MG63 (cell line): ENCODE measurements around the gene P4HA2. TPM values are rescaled to one million over a fixed set of nuclear protein-coding genes. Genes with fewer than 3 reads are reported as not detected.
"Not testable (repeated sequence)": the region's sequence is repeated elsewhere in the genome, so short reads cannot be mapped to it uniquely, and the experiment has no call there.

Source experiments
- DNase-seq: peaks from one replicate; pipeline ENCODE4 v3.0.0-alpha.2; 2020
- H3K27me3 ChIP-seq: fragments of 250-450 bp; sonication (Bioruptor Pico); 2 replicates; pipeline ENCODE4 v1.5.1; 2020; ENCODE audit warnings: mild to moderate bottlenecking, moderate library complexity
- H3K36me3 ChIP-seq: fragments of 250-450 bp; sonication (Bioruptor Pico); 2 replicates; pipeline ENCODE4 v1.5.1; 2020; ENCODE audit warnings: mild to moderate bottlenecking, moderate library complexity
- H3K4me3 ChIP-seq: fragments of 250-450 bp; sonication (Bioruptor Pico); 2 replicates; pipeline ENCODE4 v1.5.1; 2020; ENCODE audit warnings: mild to moderate bottlenecking, moderate library complexity
- H3K9me3 ChIP-seq: fragments of 250-450 bp; sonication (Bioruptor Pico); 2 replicates; pipeline ENCODE4 v1.5.1; 2020; ENCODE audit warnings: mild to moderate bottlenecking, moderate library complexity
- total RNA-seq: library from RNA; depleted of rRNA; stranded (reverse); fragments of >200 nt; shearing (Covaris generic); gene quantifications from 2 replicates; pipeline ENCODE4 v1.2.3, GENCODE V29; 2014; ENCODE audit warnings: low replicate concordance

Gene P4HA2
- total RNA-seq, 1 experiment from 2014 or later: 96.8 TPM

DNA sequence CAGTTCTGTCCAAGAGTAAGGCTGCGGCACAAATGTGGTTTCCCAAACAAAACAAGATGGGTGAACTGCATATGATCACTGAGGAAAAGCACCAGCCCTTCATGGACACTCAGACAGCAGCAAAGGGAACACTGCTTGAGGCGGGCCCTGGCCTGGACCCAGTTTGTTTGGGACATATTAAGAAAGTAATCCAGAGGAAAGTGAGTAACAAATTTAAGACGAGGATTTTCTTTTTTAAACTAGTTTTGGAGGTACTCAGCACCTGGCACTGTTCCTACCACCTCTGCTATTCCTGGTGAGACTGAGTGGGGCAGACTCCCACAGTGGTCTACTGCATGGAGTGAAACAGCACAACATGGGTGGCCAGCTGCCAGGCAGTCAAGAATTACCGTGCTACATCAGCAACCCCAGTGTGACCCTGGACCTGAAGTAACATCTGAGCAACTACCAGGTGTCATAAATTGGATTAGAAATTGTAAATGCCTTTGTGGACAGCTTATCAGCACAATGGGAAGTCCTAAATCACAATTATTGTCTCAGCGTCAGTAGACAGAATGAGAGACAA, 28.5 kb downstream of the P4HA2 start:
- Histone ChIP-seq H3K9me3 (no peaks in the 10 kb centered on the region), H3K4me3 (no peak overlapping the region), H3K27me3 (no peaks in the 10 kb centered on the region), H3K36me3 (peaks cover 7% of the 10 kb centered on the region)
- DNase-seq: no peak

DNA sequence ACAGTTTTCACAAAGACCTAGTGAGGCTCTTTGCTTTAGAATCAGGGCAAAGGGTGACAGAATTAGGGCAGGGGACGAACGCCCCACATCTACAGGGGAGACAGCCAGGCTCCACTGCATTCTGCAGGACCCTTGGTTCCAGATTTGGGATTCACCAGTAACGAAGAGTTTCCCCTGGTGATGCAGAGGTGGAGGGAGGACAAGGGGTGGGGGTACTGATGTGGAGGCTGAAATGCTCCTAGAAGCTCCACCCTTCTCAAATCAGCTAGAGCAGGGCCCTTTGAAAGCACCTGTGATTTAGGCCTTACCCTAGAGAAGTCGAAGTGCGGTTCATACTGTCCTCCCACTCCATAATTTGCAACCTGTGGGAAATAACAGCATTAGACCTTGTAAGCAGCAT, 29.1 kb downstream of the P4HA2 start:
- H3K4me3 ChIP-seq: no peak overlapping the region
- no peaks in the 10 kb centered on the region for H3K9me3 ChIP-seq
- DNase-seq: no peak
- peaks cover under 1% of the 10 kb centered on the region for H3K36me3 ChIP-seq
- no peaks in the 10 kb centered on the region for H3K27me3 ChIP-seq

DNA sequence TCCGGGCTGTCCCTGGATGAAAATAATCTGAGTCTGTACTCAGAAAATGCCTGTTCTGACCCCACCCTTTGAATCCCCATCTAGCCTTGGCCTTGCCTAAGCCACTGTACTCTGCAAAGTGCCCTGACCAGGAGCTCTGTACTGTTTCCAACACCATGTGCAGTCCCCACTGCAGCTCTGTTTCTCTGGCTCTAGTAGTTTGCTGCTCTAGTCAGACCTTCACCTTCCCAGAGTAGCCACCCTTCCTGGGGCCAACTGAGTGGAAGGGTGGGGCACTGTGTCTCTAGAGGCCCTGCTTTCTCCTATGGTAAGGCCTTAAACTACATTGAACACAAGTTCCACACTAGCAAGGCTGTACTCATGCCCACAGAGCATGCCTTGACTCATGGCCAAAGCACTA, 31.9 kb downstream of the P4HA2 start:
- H3K9me3 ChIP-seq: no peaks in the 10 kb centered on the region
- H3K27me3 ChIP-seq: no peaks in the 10 kb centered on the region
- H3K36me3 ChIP-seq: no peaks in the 10 kb centered on the region; the same call in 1 of the 2 replicates
- H3K4me3 ChIP-seq: no peak overlapping the region
- DNase-seq: no peak

DNA sequence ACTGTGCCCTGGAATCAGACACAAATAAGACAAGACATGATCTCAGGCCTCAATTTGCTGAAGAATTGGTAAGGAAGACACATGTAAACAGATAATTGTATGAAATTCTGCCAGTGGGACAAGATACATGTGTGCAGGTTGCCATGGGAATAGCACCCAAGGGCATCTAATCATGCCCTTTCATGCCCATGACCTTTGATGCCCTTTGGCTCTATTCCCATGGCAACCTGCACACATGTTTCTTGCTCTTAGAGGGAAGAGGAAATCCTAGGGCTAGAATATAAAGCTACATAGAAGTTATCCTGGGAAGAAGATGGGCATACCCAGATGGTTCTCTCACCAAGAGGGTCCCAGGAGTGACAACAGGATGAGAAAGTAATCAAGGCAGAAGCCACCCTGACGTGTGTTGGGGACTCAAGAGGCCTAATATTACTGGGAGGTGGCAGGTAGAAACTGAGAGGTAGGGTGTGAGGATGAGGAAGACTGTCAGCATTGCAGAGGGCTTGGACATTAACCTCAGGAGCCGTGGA, 34.4 kb downstream of the P4HA2 start:
- no peaks in the 10 kb centered on the region for H3K9me3 ChIP-seq
- H3K27me3 ChIP-seq: no peaks in the 10 kb centered on the region
- no peak overlapping the region for H3K4me3 ChIP-seq
- no peaks in the 10 kb centered on the region; the same call in 1 of the 2 replicates for H3K36me3 ChIP-seq
- no peak for DNase-seq

DNA sequence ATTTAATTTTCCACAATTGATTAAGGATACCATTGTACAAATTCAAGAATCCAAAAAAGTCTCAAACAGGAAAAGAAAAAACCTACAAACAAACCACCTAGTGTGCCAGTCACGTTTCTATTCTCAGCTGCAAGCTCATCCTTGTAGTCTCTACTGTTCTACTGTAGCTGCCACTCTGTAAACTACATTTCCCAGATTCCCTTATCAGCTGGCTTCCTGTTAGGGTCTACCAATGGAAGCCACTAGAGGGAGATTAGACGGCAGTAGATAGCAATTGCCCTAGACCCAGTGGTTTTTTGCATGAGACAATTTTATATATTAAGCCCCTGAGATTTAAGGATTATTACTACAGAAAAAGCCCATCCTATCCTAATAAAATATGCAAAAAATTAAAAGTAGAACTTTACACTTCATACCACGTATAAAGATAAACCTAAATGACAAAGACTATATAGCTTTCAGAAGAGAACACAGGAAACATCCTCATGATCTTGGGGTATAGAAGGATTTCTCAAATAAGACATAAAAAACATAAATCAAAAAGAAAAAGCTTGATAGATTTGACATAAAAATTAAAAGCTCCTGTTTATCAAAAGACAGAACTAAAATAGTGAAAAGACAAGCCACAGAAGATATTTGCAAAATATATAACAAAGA, 37.4 kb downstream of the P4HA2 start:
- no peaks in the 10 kb centered on the region for H3K27me3 ChIP-seq
- no peaks in the 10 kb centered on the region for H3K9me3 ChIP-seq
- DNase-seq: peak; percentile 41
- H3K4me3 ChIP-seq: no peak overlapping the region
- no peaks in the 10 kb centered on the region for H3K36me3 ChIP-seq

DNA sequence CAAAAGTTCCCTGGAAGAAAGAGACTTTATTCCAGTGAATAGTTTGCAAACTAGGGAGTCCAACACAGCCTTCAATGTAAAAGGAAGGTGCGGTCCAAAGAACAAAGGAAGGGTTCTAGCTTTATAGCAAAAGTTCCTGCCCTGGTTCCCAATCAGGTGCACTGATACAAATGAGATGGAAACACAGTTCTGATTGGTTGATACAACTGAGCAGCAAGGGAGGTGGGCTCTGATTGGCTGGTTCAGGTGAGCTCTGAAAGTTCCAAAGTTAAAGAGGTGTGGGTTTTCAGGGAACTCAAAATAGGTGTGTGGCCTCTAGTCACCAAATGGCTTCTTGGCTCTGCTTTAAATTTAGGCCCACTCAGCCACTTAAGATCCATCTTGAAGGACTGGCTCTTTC, 43.1 kb downstream of the P4HA2 start:
- Histone ChIP-seq H3K4me3 (no peak overlapping the region), H3K27me3 (no peaks in the 10 kb centered on the region), H3K36me3 (no peaks in the 10 kb centered on the region), H3K9me3 (no peaks in the 10 kb centered on the region)
- no peak for DNase-seq

DNA sequence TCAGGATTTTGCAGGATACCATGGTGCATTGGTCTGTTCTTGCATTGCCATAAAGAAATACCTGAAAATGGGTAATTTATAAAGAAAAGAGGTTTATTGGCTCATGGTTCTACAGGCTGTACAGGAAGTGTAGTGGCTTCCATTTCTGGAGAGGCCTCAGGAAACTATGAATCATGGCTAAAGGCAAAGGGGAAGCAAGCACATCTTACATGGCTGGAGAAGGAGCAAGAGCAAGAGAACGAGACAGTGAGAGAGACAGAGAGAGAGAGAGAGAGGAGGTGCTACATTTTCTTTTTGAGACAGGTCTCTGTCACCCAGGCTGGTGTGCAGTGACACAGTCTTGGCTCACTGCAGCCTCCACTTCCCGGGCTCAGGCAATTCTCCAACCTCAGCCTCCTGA, 43.9 kb downstream of the P4HA2 start:
- Histone ChIP-seq H3K36me3 (no peaks in the 10 kb centered on the region), H3K9me3 (no peaks in the 10 kb centered on the region), H3K4me3 (no peak overlapping the region), H3K27me3 (no peaks in the 10 kb centered on the region)
- DNase-seq: no peak

DNA sequence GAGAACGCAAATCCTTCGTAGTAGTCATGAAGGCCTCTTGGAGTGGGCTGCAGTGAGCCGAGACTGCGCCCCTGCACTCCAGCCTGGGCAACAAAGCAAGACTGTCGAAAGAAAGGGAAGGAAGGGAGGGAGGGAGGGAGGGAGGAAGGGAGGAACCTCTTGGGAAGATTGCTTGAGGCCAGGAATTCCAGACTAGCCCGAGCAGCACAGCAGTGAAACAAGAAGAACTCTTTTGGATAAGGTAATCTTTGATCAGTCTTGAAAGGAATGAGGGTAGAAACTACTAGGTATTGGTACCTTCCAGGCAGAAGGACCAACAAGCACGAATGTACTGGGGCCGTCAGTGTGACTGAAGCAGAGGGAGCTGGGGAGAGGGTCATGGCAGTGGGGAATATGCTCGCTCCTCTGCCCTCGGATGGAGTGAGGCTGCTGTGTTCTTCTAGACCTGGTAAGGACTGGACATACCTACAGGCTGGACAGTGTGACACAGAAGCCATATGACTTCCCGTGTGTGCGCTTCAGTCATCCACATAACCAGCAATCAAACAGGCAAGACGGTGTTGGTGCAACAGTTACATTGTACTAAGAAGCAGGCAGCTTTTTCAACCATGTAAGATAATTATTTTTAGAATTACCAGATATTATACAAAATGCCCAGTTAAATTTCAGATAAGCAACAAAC, 45.2 kb downstream of the P4HA2 start:
- Histone ChIP-seq H3K27me3 (no peaks in the 10 kb centered on the region), H3K36me3 (no peaks in the 10 kb centered on the region), H3K9me3 (no peaks in the 10 kb centered on the region), H3K4me3 (no peak overlapping the region)
- DNase-seq: no peak

DNA sequence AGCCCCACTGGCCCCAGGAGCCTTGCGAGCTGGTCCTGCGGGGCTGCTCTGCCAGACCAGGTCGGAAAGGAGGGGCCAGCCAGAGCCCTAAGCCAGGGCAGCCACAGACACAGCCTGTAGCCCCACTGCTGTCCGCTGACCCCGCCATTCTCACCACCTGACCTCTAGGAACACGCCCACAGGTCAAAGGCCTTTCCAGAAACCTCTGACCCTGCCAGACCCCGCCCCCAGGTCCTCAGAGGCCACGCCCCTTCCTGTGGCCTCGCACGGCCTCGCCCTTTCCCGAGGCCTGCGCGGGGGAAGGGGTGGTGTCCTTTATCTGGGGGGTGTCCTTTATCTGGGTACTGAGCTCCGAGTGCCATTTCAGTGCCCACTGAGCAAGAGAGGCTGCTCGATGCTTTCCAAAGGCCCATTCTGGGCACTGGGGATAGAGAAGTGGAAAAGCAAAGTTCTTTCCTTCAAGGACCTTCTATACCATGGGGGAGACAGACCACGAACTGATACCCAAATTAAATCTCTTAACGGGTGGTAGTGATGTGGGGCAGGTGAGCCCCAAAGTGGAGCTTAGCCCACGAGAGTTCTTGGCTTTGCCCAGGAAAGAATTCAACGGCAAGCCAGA, 46.5 kb downstream of the P4HA2 start:
- no peaks in the 10 kb centered on the region for H3K27me3 ChIP-seq
- no peaks in the 10 kb centered on the region for H3K9me3 ChIP-seq
- no peak overlapping the region for H3K4me3 ChIP-seq
- no peaks in the 10 kb centered on the region for H3K36me3 ChIP-seq
- DNase-seq: no peak

DNA sequence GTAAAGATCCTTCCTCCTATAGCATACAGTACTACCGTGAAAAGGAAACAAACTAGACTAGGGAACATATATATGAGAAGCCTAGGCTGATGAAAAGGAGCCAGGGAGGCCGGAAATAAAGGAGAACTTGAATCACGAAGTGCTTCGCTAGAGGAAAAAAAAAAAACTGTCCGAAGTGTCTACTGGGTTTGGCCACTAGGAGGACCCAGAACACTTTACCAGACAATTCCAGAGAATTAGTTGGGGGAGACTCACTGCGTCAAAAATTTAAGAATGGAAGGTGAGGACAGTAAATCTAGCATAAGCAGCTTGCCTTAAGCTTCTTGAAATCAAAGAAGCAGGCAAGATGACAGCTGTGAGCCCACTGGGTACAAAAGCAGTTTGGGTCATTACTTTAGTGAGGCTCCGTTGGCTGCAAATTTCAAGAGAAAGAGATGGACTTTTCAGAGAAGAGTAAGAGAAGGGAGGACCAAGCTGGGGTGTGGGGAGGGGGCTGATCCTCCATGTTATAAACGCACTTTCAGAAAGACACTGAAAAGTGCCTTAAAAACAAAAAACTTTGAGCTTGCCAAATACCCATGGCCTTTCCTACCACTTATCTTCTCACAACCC, 47.4 kb downstream of the P4HA2 start:
- no peaks in the 10 kb centered on the region for H3K36me3 ChIP-seq
- H3K9me3 ChIP-seq: no peaks in the 10 kb centered on the region
- peak; percentile 57 for DNase-seq
- no peaks in the 10 kb centered on the region for H3K27me3 ChIP-seq
- H3K4me3 ChIP-seq: no peak overlapping the region

DNA sequence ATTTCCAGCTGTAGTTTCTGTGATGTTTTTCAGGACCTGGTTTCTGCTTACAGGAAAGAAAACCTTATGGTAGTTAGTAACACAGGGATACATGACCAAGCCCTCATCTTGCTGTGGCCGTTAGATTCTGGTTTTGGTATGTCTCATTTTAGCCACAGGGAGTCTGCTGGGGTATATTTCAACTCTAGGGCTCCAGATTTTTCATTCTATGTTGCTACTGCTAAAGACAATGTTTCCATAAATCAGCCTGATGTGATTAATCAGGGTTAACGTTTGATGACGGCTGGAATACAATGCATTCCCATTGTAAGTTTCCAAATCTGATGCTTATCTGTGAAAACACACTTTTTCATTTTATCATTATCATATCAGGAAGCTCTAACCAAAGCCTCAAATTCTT, 48.2 kb downstream of the P4HA2 start:
- Histone ChIP-seq H3K27me3 (no peaks in the 10 kb centered on the region), H3K36me3 (no peaks in the 10 kb centered on the region), H3K4me3 (no peak overlapping the region), H3K9me3 (no peaks in the 10 kb centered on the region)
- DNase-seq: no peak

DNA sequence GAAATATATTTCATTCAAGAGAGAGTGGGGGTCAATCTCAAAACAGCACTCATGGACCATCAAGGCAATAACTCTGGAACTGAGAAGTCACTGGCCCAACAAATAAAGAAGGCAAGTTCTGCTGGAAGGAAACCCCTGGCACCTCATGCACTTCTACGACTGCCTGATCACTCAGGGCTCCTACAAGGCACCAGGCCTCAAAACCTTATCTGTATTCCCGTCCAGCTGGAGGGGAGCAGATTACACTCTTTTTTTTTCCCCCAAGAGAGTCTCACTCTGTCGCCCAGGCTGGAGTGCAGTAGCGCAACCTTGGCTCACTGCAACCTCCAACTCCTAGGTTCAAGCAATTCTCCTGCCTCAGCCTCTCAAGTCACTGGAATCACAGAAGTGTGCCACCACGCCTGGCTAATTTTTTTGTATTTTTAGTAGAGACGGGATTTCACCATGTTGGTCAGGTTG, 49.9 kb downstream of the P4HA2 start:
- DNase-seq: no peak

DNA sequence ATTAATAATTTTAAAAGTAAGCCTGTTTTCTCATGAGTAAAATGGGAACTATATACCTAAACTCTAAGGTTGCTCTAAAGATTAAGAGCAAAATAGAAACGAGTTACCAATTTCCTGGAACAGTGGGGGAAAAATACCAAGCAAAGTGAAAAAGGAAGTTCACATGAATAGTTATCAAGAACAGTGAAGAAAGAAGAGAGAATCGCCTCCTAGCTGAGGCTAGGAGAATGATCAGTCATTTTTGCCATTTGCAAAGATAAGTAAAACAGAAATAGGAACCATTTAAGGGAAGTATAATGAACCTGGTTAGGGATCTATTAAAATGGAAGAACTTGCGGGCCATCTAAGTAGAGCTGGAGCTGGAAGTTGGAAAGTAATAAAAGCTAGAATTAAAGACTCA, 50.7 kb downstream of the P4HA2 start:
- Histone ChIP-seq H3K36me3 (no peaks in the 10 kb centered on the region), H3K27me3 (no peaks in the 10 kb centered on the region; the same call in 1 of the 2 replicates), H3K9me3 (no peaks in the 10 kb centered on the region), H3K4me3 (no peak overlapping the region)
- DNase-seq: no peak

More for the DNA sequence above, 49.9 kb downstream of the P4HA2 start:
- Histone ChIP-seq H3K9me3 (no peaks in the 10 kb centered on the region), H3K36me3 (no peaks in the 10 kb centered on the region), H3K4me3 (no peak overlapping the region), H3K27me3 (no peaks in the 10 kb centered on the region; the same call in 1 of the 2 replicates)

DNA sequence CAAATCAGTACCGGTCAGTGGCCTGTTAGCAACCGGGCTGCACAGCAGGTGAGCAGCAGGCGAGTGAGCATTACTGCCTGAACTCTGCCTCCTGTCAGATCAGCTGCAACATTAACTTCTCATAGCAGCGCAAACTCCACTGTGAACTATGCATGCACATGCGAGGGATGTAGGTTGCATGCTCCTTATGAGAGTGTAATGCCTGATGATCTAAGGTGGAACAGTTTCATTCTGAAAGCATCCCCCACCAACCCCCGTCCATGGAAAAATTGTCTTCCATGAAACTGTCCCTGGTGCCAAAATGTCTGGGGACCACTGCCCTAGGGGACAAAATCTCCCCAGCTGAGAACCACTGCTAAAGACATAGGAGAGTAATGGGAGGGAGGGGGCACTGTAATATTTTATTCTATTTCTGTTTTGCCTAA, 51.1 kb downstream of the P4HA2 start:
- no peak for DNase-seq
- no peak overlapping the region for H3K4me3 ChIP-seq
- H3K27me3 ChIP-seq: no peaks in the 10 kb centered on the region; the same call in 1 of the 2 replicates
- no peaks in the 10 kb centered on the region for H3K9me3 ChIP-seq
- H3K36me3 ChIP-seq: no peaks in the 10 kb centered on the region

DNA sequence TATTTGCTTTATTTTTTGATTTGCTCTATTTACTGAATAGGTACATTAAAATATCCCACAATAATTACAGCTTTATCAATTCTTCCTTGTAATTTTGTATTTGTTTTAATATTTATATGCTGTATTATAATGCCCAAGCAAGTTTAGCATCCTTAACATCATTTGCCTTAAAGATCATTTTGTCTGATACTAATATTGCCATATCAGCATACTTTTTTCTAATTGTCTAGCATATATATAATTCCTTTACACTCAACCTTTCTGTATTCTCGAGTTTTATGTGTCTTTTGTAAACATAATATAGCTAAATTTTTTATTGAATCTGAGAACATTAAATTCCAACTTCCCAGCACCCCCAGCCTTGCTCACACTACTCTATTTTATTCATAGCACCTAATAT, 64.7 kb downstream of the P4HA2 start:
- no peak for DNase-seq
- Histone ChIP-seq H3K9me3 (peaks cover 8% of the 10 kb centered on the region), H3K36me3 (no peaks in the 10 kb centered on the region), H3K4me3 (no peak overlapping the region), H3K27me3 (peaks cover 13% of the 10 kb centered on the region)

DNA sequence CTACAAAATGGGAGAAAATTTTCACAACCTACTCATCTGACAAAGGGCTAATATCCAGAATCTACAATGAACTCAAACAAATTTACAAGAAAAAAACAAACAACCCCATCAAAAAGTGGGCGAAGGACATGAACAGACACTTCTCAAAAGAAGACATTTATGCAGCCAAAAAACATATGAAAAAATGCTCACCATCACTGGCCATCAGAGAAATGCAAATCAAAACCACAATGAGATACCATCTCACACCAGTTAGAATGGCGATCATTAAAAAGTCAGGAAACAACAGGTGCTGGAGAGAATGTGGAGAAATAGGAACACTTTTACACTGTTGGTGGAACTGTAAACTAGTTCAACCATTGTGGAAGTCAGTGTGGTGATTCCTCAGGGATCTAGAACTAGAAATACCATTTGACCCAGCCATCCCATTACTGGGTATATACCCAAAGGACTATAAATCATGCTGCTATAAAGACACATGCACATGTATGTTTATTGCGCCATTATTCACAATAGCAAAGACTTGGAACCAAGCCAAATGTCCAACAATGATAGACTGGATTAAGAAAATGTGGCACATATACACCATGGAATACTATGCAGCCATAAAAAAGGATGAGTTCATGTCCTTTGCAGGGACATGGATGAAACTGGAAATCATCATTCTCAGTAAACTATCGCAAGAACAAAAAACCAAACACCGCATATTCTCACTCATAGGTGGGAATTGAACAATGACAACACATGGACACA, 65.9 kb downstream of the P4HA2 start:
- not testable (repeated sequence) for H3K4me3 ChIP-seq, H3K36me3 ChIP-seq, H3K9me3 ChIP-seq, DNase-seq
- peaks cover 15% of the 10 kb centered on the region for H3K27me3 ChIP-seq
